ENCODE measurements around the gene TCAIM.
A peak's percentile ranks its signal among the peaks of the same experiment; 100 is the strongest.

Gene TCAIM, protein sequence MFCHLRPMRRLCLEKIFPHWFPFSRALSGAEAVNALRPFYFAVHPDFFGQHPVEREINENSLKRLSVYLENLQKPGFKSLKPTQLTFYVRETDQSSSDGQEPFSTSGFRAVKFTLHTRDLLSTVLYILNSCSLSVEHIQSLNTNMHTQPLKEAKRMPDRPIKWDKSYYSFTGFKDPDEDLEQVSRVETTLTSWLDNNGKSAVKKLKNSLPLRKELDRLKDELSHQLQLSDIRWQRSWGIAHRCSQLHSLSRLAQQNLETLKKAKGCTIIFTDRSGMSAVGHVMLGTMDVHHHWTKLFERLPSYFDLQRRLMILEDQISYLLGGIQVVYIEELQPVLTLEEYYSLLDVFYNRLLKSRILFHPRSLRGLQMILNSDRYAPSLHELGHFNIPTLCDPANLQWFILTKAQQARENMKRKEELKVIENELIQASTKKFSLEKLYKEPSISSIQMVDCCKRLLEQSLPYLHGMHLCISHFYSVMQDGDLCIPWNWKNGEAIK

DNA sequence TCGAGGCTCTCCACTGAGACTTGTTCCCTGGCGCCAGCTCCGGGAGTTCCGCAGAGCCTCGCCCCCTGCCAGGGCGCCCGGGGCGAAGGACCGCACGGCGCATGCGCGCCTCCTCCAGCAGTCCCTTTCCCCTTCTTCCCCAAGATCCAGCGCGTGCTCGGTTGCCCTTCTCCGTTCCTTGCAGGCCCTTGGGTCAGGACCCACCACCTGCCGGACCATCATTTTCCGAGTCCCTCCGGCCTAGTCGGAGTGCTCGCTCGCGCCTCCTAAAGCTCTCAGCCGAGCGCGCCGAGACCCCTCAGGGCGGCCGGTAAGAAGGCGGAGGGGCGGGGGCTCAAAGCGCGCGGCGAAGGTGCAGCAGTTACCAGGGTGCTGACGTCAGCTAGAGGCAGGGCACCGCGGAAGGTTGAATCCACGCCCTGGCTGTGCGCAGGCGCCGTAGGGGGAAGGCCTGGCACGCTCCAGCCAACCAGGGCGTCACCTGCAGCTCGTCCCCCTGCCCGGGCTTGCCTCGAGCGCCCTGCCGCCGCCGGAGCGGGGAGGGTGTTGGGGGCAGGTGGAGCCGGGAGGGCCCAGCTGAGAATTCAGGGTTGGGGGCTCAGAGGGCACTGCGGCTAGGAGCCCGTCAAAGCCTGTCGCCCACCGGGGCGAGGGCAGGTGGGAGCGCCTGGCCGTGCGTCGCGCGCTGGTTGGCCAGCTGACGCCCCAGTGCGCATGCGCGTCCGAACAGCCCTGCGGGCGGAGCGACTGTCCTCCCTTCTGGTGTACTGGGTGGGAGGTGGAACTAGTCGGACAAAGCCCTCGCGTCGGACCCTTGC, at the start of gene TCAIM:
Gene TCAIM (plus strand): TSS at position 757 of the 818 bp plus-strand sequence. CDS start 16,017 bp downstream, outside the sequence.
- DNase-seq (ENCODE audit: extremely low read depth in 1 of 2, low read depth in 1 of 2) = peak; percentile 94 to 98

DNA sequence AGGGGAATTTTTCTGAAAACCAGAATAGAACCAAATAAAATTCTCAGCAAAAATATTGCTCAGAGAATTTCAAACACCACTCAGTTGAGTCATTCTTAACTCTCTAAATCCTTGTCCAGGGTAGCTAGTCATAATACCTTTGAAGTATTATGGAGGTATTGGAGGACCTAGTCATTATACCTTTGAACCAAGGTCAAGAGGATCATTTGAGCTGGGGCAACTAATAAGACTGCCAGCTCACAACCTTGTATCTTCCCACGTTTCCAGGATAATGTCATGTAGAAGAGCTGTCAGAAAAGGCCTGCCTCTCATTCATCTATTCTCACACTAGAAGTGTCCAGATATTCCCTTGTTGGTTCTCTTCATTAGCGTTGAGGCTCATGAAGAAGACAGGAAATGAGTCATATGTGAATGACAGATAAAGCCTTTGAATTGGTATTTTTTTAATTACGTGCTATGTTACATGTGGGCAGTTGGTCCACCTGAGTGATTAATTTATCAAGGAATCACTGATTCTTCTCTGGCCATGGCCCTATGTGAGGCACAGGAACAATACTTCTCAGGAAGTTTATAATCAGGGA, 48.6 kb upstream of the TCAIM start:
- no peak for DNase-seq (ENCODE audit: extremely low read depth in 1 of 2, low read depth in 1 of 2)

DNA sequence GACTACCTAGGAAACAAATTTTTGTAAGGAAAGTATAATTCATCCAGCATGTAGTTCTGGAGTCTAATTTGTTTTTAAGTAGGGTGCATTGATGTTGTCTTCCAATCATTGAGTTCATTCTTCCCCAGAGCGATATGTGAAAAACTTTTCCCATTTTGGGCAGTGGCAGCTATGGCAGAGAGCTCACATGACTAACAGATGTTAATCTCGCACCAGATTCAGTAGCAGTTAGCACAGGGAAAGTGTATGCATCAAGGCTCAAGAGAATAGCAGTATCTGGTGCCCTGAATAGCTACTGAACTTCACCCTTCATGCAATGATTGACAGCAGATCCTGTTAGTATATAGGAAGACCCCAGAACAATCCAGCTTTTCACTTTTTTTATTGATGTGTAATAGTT, 46.3 kb upstream of the TCAIM start:
- no peak for DNase-seq (ENCODE audit: extremely low read depth in 1 of 2, low read depth in 1 of 2)

GRCh38 chr3:44292947-44293346, 45.6 kb upstream of the TCAIM start:
- DNase-seq (ENCODE audit: extremely low read depth in 1 of 2, low read depth in 1 of 2) = no peak

GRCh38 chr3:44297255-44297654, 41.3 kb upstream of the TCAIM start:
- DNase-seq (ENCODE audit: extremely low read depth in 1 of 2, low read depth in 1 of 2) = no peak

- no peak for DNase-seq (ENCODE audit: extremely low read depth in 1 of 2, low read depth in 1 of 2)
Observed at GRCh38 chr3:44301746-44302145, 36.8 kb upstream of the TCAIM start.

DNA sequence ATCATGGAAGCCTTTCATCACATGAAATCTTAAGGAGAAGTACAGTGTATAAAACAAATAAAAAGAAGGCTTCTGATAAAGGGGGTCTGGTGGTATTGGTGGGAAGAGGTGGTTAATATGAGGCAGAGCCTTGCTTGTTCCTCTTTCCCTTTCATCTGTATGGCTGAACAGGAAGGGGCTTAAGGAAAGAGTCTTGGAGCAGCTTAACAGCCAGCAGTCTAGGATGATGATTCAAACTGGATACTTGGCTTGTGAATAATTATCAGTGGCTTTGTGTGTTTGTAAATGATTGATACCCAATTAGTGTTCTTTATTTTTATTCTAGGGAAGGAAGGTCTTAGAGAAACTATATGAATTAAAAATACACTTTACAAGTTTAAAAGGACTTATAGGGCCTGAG, 29.1 kb upstream of the TCAIM start:
- DNase-seq (ENCODE audit: extremely low read depth in 1 of 2, low read depth in 1 of 2) = no peak

DNA sequence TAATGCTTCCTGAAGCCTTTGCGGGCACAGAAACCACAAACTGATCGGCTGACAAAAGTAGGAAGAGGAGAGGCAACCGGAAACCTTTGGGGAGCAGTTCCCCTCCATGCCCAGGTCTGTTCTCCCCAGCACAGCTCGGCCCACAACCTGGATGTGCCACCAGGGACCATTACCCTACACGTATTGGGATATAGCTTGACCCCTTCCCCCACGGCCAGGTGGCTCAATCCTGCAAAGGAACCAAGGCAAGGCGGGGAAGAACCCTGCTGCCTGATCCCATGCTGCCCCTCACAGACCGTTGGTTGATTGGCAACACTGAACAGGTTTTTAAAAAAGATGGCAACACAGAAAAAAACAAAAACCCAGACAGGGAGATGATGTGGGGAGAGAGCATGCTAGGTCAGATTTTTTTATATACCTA, 19.7 kb upstream of the TCAIM start:
- DNase-seq (ENCODE audit: extremely low read depth in 1 of 2, low read depth in 1 of 2) = no peak

- no peak for DNase-seq (ENCODE audit: extremely low read depth in 1 of 2, low read depth in 1 of 2)
Observed at GRCh38 chr3:44321335-44321734, 17.2 kb upstream of the TCAIM start.

DNA sequence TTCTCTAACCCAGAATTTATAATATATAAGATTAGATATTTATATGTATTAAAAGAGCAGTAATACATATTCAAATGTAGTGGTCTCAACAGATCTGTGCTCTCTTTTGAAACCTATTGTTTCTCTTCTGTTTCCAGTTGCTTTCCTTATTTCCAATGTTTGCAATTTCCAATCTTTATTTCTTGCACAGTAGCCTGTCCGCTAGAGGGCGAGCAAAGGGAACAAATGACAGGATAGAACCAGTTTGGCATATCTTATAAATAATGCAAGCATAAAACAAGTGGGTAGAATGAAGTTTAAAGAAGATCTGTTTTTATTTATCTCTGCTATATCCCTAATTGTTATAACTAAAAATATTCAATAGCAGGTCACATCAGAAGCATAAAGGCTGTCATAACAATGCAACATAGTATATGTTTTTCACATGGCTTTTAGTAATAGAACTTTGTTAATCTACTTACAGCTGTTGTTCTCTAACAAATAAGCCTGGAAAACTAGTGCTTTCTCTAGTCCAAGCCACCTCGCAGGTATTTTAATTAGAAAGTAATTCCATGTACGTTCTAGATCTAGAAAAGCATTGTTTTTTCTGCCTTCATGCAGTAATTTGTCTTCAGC, 15.1 kb upstream of the TCAIM start:
- DNase-seq (ENCODE audit: extremely low read depth in 1 of 2, low read depth in 1 of 2) = peak in 1 of 2 donors; percentile 12

DNA sequence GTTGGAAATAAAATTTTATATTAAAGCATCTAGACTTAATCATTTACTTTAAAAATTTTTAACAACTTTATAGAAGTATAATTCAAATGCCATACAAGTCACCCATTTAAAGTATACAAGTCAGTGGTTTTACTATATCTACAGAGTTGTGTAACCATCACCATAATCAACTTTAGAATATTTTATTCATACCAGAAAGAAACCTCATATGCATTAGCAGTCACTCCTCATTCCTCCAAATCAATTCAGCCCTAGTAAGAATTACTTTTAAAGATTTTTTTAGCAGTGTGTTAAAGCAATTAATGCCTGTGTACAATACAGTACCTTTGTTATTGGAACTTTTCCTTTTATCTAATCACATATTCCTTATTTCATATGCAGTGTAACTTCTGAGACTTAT, 14.0 kb upstream of the TCAIM start:
- DNase-seq (ENCODE audit: extremely low read depth in 1 of 2, low read depth in 1 of 2) = no peak

DNA sequence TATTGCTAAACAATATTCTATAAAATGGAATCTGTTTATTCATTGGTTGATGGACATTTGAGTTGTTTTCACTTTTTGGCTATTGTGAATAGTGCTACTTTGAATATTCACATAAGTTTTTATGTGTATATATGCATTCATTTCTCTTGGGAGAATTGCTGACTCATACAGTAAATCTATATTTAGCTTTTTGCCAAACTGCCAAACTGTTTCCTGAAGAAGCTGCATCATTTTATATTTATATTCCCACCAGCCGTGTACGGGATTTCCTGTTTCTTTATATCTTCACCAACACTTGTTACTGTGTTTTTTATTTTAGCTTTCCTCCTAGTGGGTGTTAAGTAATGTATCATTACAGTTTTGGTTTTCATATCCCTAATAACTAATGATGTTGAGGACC, 12.5 kb upstream of the TCAIM start:
- DNase-seq (ENCODE audit: extremely low read depth in 1 of 2, low read depth in 1 of 2) = no peak

DNA sequence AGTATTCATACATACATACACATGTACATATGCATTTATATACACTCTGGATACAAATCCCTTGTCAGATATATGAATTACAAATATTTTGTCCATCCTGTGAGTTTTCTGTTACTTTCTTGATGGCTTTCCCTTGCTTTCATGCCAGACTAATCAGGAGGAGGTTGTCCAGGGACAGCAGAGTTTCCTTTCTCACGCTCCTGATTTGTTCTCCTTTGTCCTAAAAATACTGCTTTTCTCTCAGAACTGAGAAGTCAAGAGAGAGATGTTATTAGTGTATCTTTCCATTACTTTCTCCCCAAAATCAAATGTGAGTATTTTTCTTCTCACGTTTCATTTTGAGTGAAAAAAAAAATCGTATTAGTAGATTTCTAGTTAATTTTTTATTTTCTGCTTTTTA, 12.1 kb upstream of the TCAIM start:
- no peak for DNase-seq (ENCODE audit: extremely low read depth in 1 of 2, low read depth in 1 of 2)

- no peak for DNase-seq (ENCODE audit: extremely low read depth in 1 of 2, low read depth in 1 of 2)
Observed at GRCh38 chr3:44329946-44330345, 8.6 kb upstream of the TCAIM start.

GRCh38 chr3:44330444-44330843, 8.1 kb upstream of the TCAIM start:
- DNase-seq (ENCODE audit: extremely low read depth in 1 of 2, low read depth in 1 of 2) = no peak

GRCh38 chr3:44334326-44334725, 4.2 kb upstream of the TCAIM start:
- no peak for DNase-seq (ENCODE audit: extremely low read depth in 1 of 2, low read depth in 1 of 2)

DNA sequence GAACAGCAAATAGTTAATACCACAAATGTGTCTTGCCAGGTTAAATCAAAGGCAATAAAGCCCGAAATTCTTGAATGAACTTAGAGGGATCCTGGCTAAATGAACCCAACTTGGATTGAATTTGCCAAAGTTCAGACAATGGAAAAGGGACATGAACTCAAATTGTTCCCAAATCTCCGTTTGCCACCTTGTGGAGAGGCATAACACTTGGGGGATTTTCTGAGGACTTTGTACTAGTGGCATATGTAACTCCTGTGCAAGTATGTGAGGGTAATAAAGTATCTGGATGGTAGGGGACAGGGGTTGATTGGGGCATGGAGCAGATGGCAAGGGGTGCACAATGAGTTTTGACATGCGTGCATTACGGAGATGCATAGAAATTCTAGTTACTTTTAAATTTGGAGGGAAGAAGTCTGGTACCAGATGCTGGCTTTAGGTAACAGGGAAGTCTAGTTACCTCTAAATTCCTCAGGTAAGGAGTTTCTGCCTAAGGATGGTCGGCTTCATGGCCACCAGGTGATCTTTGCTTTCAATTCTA, 1.2 kb upstream of the TCAIM start:
- no peak for DNase-seq (ENCODE audit: extremely low read depth in 1 of 2, low read depth in 1 of 2)

- DNase-seq (ENCODE audit: extremely low read depth in 1 of 2, low read depth in 1 of 2) = no peak
Observed at GRCh38 chr3:44338828-44339127, 212 bp downstream of the TCAIM start.

DNA sequence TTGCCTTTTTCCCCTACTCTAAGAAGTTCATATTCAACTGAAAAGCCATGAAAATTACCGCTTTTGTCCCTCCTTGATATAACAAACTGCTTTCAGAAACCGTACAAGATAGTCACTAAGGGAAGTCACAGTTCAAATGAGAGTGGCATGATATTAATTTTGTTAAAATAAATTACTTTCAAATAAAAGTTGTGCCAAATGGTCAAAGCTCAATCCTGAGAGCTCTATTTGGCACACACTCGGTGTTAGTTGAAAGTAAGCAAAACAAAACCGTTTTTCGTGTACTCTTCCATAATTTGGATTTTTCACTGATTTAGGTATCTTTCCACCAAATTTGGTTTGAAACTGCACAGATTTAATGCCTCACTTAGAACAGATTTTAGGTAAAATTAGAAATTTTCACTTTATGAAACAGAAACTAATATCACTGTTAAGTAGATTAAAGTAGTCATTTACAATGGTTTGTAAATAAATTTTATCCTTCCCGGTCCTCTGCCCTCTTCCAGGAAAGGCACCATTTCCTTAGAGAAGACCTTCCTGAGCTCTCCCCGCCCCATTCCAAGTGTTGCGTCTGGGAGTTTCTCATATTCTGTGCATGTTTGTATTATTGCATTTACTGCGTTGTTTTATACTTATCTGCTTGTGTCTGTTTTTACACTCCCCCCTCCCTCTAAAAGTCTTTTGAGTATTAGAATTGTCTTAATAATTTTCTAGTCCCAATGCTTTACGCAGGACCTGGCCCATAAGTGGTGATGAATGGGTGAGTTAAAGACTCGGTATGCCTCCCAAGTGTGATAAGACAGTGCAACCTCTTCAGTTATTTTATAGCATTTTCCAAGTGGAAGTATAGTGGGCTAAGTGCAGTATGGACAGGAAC, 853 bp downstream of the TCAIM start:
- no peak for DNase-seq (ENCODE audit: extremely low read depth in 1 of 2, low read depth in 1 of 2)

DNA sequence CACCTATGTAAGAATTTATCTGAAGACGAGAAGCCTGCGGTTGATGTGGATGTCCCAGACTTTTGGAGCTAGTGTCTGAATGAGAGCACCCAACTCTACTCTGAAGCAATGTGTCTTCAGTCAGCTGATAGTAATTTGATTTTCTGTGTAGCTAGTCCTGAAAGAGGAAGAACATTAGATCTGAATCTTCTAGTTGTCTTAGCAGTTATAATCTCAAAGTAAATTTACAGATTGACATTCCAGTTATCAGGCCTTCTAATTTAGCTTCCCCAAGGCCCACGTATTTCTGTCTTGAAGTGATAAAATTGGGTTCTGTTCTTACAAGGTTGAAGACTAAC, 1.5 kb downstream of the TCAIM start:
- DNase-seq (ENCODE audit: extremely low read depth in 1 of 2, low read depth in 1 of 2) = no peak
